Middle frontal gyrus (tissue), 1 donor: ENCODE measurements around the gene HAUS1.
"Not testable (repeated sequence)": the region's sequence is repeated elsewhere in the genome, so short reads cannot be mapped to it uniquely, and the experiment has no call there.

ENCODE experiments used
- DNase-seq: peaks from one replicate; pipeline ENCODE4 v3.0.0-alpha.2; 2015; ENCODE audit warnings: low spot score; ENCODE audit errors: extremely low spot score

HAUS1 gene

GRCh38 chr18:46156124-46156745, 52.0 kb downstream of the HAUS1 start:
- no peak for DNase-seq

- no peak for DNase-seq
Measured at GRCh38 chr18:46156843-46157242, 52.7 kb downstream of the HAUS1 start.

GRCh38 chr18:46158499-46158898, 54.3 kb downstream of the HAUS1 start:
- DNase-seq = no peak

GRCh38 chr18:46160050-46160798, 56.0 kb downstream of the HAUS1 start:
- DNase-seq = no peak

- not testable (repeated sequence) for DNase-seq
Measured at GRCh38 chr18:46160840-46161239, 56.7 kb downstream of the HAUS1 start.

- DNase-seq = no peak
Measured at GRCh38 chr18:46161703-46162396, 57.7 kb downstream of the HAUS1 start.

GRCh38 chr18:46163091-46163490, 58.9 kb downstream of the HAUS1 start:
- no peak for DNase-seq

GRCh38 chr18:46163941-46164499, 59.8 kb downstream of the HAUS1 start:
- DNase-seq = no peak

GRCh38 chr18:46164502-46164901, 60.3 kb downstream of the HAUS1 start:
- DNase-seq = not testable (repeated sequence)

- no peak for DNase-seq
Measured at GRCh38 chr18:46164920-46165319, 60.7 kb downstream of the HAUS1 start.

- DNase-seq = no peak
Measured at GRCh38 chr18:46166261-46166970, 62.2 kb downstream of the HAUS1 start.

GRCh38 chr18:46167971-46168370, 63.8 kb downstream of the HAUS1 start:
- DNase-seq = no peak

- DNase-seq = no peak
Measured at GRCh38 chr18:46169464-46169941, 65.3 kb downstream of the HAUS1 start.

- DNase-seq = no peak
Measured at GRCh38 chr18:46171331-46171730, 67.1 kb downstream of the HAUS1 start.

GRCh38 chr18:46173393-46174341, 69.5 kb downstream of the HAUS1 start:
- DNase-seq = peak; percentile 91

- no peak for DNase-seq
Measured at GRCh38 chr18:46174342-46175041, 70.3 kb downstream of the HAUS1 start.

- no peak for DNase-seq
Measured at GRCh38 chr18:46176001-46176400, 71.8 kb downstream of the HAUS1 start.
